ENCODE measurements around the gene FCHO1. TPM values are rescaled to one million over a fixed set of nuclear protein-coding genes. Genes with fewer than 3 reads are reported as not detected.

FCHO1 gene
- total and polyA plus RNA-seq, 2 donors (not counting 3 experiments of a cell fraction or from before 2014, with no cell fraction given): 0.66 to 1.6 TPM

DNA sequence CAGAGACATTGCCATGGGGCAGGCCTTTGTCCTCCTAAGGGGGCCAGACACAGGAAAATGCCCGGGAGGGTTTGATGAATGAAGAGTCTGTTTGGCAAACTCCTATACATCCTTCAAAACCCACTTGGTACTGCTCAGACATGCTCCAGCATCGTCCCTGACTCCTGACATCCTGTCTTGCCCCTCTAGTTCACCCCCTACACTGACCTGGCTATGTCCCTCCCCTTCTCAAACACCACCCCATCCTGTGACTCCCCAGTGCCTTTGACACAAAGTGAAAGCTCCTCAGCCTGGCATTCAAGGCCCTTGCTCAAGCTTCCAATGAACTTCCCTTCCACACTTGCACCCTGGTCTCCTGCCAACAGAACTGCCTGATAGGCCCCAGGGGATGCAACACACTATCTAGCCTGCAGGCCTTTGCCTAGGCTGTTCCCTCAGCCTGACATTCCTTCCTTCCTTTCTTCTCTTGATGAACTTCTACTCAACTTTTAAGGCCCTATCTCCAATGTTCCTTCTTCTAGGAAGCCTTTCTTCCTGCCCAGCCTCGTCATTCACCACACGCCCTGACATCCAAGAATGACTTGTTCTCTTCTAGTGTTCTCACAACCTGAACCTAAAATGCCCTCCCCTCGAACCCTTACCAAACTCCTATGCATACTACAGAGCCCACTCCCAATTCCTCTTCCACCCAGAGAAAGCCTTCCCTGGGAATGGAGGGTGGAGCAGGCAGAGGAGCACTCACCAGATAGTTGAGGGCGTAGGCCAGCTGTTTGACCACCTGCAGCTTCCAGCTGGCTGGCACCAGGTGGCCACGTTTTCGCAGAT, 84.1 kb downstream of the FCHO1 start:
- TF ChIP-seq POLR2A (IDR thresholded peaks at IDR 0.05; ENCODE audit: low read depth, low read length): no peak
- intact Hi-C loops (cut with micrococcal nuclease): no loop called here
- H3K9me3 ChIP-seq (replicated peaks; ENCODE audit: control insufficient read depth, insufficient read depth, low read length): no peaks in the 10 kb centered on the region
- DNase-seq (ENCODE audit: low read depth, low spot score) (no peak), FAIRE-seq (no peak)
- H3K79me2 ChIP-seq (ENCODE audit: control insufficient read depth, insufficient read depth, low read length): no peaks in the 10 kb centered on the region
- no peaks in the 10 kb centered on the region for H3K27me3 ChIP-seq (ENCODE audit: control insufficient read depth in 2 of 2, insufficient read depth in 2 of 2, low read length in 2 of 2)
- no peak overlapping the region for H2AFZ ChIP-seq (ENCODE audit: low read depth, low read length)
- no peaks in the 10 kb centered on the region for H4K20me1 ChIP-seq (replicated peaks; ENCODE audit: control insufficient read depth, extremely low read depth, insufficient read depth, low read length)
- no peaks in the 10 kb centered on the region for H3K36me3 ChIP-seq (ENCODE audit: control insufficient read depth in 2 of 2, extremely low read depth in 1 of 2, insufficient read depth in 2 of 2, low read length in 2 of 2)
- dilution Hi-C loops (cut with MboI; ENCODE audit: extremely low pct_ligation_motif_present, low sequenced_read_pairs): no loop called here
- no TSS peak for BruUV-seq (replicated peaks)
- H3K9ac ChIP-seq (replicated peaks; ENCODE audit: extremely low read depth, insufficient read depth, low read length): no peak overlapping the region
- POLR2A ChIA-PET: no interaction called here
- no peak overlapping the region for H3K4me2 ChIP-seq (ENCODE audit: insufficient read depth, low read length)
- CTCF ChIA-PET: no interaction called here
- peaks cover 5% of the 10 kb centered on the region for H3K4me1 ChIP-seq (ENCODE audit: control insufficient read depth, extremely low read depth, insufficient read depth, low read length)
- H3K9me1 ChIP-seq (replicated peaks; ENCODE audit: control insufficient read depth, extremely low read depth, insufficient read depth, low read length): no peaks in the 10 kb centered on the region
- no peak overlapping the region for H3K4me3 ChIP-seq (replicated peaks in 1 of 3; ENCODE audit: insufficient read depth in 1 of 3, low read depth in 1 of 3, low read length in 3 of 3)
- H3K27ac ChIP-seq (ENCODE audit: insufficient read depth, low read depth, low read length): no peak overlapping the region

DNA sequence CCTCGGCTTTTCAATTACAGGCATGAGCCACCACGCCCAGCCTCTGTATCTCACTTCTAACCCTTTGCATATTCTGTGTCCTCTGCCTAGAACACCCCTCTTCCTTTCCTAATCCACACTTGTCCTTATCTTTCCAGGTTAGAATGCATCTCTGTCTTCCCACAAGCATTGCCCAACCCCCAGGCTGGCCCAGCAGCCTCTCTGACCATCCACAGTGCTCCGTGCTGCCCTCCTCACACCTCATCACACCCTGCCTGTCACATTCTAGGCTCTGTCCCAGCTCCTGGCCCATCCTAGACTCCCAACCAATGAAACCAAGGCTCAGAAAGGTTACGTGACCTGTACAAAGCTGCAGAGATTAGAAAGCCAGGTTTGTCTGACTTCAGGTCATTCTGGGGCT, 85.3 kb downstream of the FCHO1 start:
- BruUV-seq (replicated peaks): no TSS peak
- dilution Hi-C loops (cut with MboI; ENCODE audit: extremely low pct_ligation_motif_present, low sequenced_read_pairs) (no loop called here), intact Hi-C loops (cut with micrococcal nuclease) (no loop called here)
- TF ChIP-seq POLR2A (IDR thresholded peaks at IDR 0.05; ENCODE audit: low read depth, low read length) (no peak), GATA2 (IDR thresholded peaks at IDR 0.05; ENCODE audit: insufficient read depth, insufficient read length, low read depth, low read length) (no peak)
- TF ChIP-seq, protein P1, sequence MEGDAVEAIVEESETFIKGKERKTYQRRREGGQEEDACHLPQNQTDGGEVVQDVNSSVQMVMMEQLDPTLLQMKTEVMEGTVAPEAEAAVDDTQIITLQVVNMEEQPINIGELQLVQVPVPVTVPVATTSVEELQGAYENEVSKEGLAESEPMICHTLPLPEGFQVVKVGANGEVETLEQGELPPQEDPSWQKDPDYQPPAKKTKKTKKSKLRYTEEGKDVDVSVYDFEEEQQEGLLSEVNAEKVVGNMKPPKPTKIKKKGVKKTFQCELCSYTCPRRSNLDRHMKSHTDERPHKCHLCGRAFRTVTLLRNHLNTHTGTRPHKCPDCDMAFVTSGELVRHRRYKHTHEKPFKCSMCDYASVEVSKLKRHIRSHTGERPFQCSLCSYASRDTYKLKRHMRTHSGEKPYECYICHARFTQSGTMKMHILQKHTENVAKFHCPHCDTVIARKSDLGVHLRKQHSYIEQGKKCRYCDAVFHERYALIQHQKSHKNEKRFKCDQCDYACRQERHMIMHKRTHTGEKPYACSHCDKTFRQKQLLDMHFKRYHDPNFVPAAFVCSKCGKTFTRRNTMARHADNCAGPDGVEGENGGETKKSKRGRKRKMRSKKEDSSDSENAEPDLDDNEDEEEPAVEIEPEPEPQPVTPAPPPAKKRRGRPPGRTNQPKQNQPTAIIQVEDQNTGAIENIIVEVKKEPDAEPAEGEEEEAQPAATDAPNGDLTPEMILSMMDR (IDR thresholded peaks at IDR 0.05; ENCODE audit: extremely low read depth in 1 of 2, insufficient read depth in 1 of 2, low read depth in 1 of 2, low read length in 2 of 2): no peak
- Histone ChIP-seq H3K27me3 (ENCODE audit: control insufficient read depth in 2 of 2, insufficient read depth in 2 of 2, low read length in 2 of 2) (no peaks in the 10 kb centered on the region), H3K4me2 (ENCODE audit: insufficient read depth, low read length) (no peak overlapping the region), H3K27ac (ENCODE audit: insufficient read depth, low read depth, low read length) (no peak overlapping the region), H4K20me1 (replicated peaks; ENCODE audit: control insufficient read depth, extremely low read depth, insufficient read depth, low read length) (no peaks in the 10 kb centered on the region), H2AFZ (ENCODE audit: low read depth, low read length) (no peak overlapping the region), H3K79me2 (ENCODE audit: control insufficient read depth, insufficient read depth, low read length) (no peaks in the 10 kb centered on the region), H3K36me3 (ENCODE audit: control insufficient read depth in 2 of 2, extremely low read depth in 1 of 2, insufficient read depth in 2 of 2, low read length in 2 of 2) (no peaks in the 10 kb centered on the region), H3K9me3 (replicated peaks; ENCODE audit: control insufficient read depth, insufficient read depth, low read length) (no peaks in the 10 kb centered on the region), H3K4me3 (replicated peaks in 1 of 3; ENCODE audit: insufficient read depth in 1 of 3, low read depth in 1 of 3, low read length in 3 of 3) (no peak overlapping the region), H3K9me1 (replicated peaks; ENCODE audit: control insufficient read depth, extremely low read depth, insufficient read depth, low read length) (no peaks in the 10 kb centered on the region), H3K9ac (replicated peaks; ENCODE audit: extremely low read depth, insufficient read depth, low read length) (no peak overlapping the region), H3K4me1 (ENCODE audit: control insufficient read depth, extremely low read depth, insufficient read depth, low read length) (peaks cover 6% of the 10 kb centered on the region)
- ChIA-PET CTCF (no interaction called here), POLR2A (no interaction called here)
- DNase-seq (ENCODE audit: low read depth, low spot score) (no peak), FAIRE-seq (no peak)
